ENCODE data around the gene SPTBN1. TPM values are rescaled to one million over a fixed set of nuclear protein-coding genes. Genes with fewer than 3 reads are reported as not detected.

SPTBN1 gene
- total and polyA plus RNA-seq, 7 experiments from 2014 or later = 43.3 to 207 (median 171) TPM

- Histone ChIP-seq H3K27ac (ENCODE audit: low read depth, low read length) (no peak overlapping the region), H3K27me3 (ENCODE audit: control insufficient read depth in 2 of 2, insufficient read depth in 2 of 2, low read length in 2 of 2) (peaks cover 4 to 19% of the 10 kb centered on the region in 2 donors), H3K9me3 (ENCODE audit: control insufficient read depth in 2 of 3, low read length in 3 of 3) (no peaks in the 10 kb centered on the region), H3K4me1 (ENCODE audit: control insufficient read depth in 2 of 2, insufficient read depth in 2 of 2, low read length in 2 of 2) (peaks cover 0 to 6% of the 10 kb centered on the region in 2 donors), H3K4me3 (ENCODE audit: low read length) (no peak overlapping the region), H3K36me3 (ENCODE audit: control insufficient read depth in 2 of 3, insufficient read depth in 3 of 3, low read length in 3 of 3) (no peaks in the 10 kb centered on the region)
- Mint-ChIP-seq H3K27ac (no peak overlapping the region), H3K36me3 (no peaks in the 10 kb centered on the region), H3K27me3 (peaks cover 53 to 65% (median 63%) of the 10 kb centered on the region in 5 donors), H3K4me3 (peak overlapping the region in 2 of 10 donors; percentile 72 to 82), H3K9me3 (peaks cover 0 to 4% (median 0%) of the 10 kb centered on the region in 11 donors), H3K4me1 (peaks cover 0 to 26% (median 18%) of the 10 kb centered on the region in 7 donors)
- CTCF ChIA-PET = no interaction called here
- POLR2A ChIA-PET = no interaction called here
- intact Hi-C loops (cut with micrococcal nuclease) = no loop called here
- ATAC-seq = no peak
- peak in 1 of 9 donors; percentile 23 for DNase-seq
Measured at GRCh38 chr2:54456362-54456611, 160 bp downstream of the SPTBN1 start.

DNA sequence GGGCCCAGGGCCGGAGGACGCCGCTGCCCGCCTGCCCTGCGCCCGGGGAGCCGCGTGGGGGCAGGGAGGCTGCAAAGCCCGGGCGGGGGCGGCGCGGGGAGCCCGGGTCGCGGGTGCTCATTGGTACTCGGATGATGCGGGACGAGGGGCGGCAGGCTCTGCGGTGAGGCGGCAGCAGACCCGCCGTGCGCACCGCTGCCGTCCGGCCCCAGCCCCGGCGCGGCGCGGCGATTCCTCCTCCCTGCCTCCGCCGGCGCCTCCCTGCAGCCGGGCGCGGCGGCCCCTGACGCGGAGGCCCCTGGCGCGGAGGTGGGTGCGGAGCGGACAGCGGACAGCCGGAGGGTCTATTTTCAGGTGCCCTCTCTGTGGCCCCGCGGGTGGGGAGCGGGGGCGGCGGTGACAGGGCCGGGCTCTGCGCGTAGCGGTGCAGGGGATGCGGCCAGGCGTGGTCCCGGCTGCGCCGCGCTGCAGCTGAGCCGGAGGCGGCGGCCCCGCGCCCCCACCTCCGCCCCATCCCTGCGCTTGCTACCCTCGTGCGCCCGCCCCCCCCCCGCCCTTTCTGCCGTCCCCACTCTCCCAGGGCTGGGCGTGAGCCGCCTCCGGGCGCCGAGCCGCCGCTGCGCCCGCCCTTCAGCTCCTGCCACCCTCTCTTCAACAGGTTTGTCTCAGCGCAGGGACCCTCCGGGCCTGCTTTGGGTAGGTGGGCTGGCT, 640 bp downstream of the SPTBN1 start:
- Histone ChIP-seq H3K4me3 (ENCODE audit: low read length) (peak overlapping the region; percentile 50), H3K9me3 (ENCODE audit: control insufficient read depth in 2 of 3, low read length in 3 of 3) (no peaks in the 10 kb centered on the region), H3K27ac (ENCODE audit: low read depth, low read length) (no peak overlapping the region), H3K36me3 (ENCODE audit: control insufficient read depth in 2 of 3, insufficient read depth in 3 of 3, low read length in 3 of 3) (no peaks in the 10 kb centered on the region), H3K27me3 (ENCODE audit: control insufficient read depth in 2 of 2, insufficient read depth in 2 of 2, low read length in 2 of 2) (peaks cover 4 to 19% of the 10 kb centered on the region in 2 donors), H3K4me1 (ENCODE audit: control insufficient read depth in 2 of 2, insufficient read depth in 2 of 2, low read length in 2 of 2) (peaks cover 0 to 6% of the 10 kb centered on the region in 2 donors)
- ChIA-PET CTCF (no interaction called here), POLR2A (no interaction called here)
- Mint-ChIP-seq H3K4me1 (peaks cover 0 to 26% (median 18%) of the 10 kb centered on the region in 7 donors), H3K27ac (no peak overlapping the region), H3K36me3 (no peaks in the 10 kb centered on the region), H3K4me3 (peak overlapping the region; percentile 84 to 95 (median 88)), H3K27me3 (peaks cover 57 to 69% (median 66%) of the 10 kb centered on the region in 5 donors), H3K9me3 (peaks cover 0 to 4% (median 0%) of the 10 kb centered on the region in 11 donors)
- intact Hi-C loops (cut with micrococcal nuclease) = no loop called here
- ATAC-seq = peak; percentile 40
- peak in 2 of 9 donors; percentile 4 to 34 for DNase-seq

GRCh38 chr2:54457323-54458023, 1.3 kb downstream of the SPTBN1 start:
- ChIA-PET CTCF (no interaction called here), POLR2A (no interaction called here)
- H3K4me3 ChIP-seq (ENCODE audit: low read length) = peak overlapping the region; percentile 50
- peak overlapping the region in 2 of 9 donors; percentile 10 to 62 for H3K27ac Mint-ChIP-seq
- H3K4me3 Mint-ChIP-seq = peak overlapping the region; percentile 84 to 95 (median 88)
- H3K27me3 Mint-ChIP-seq = peaks cover 57 to 74% (median 67%) of the 10 kb centered on the region in 5 donors
- H3K9me3 ChIP-seq (ENCODE audit: control insufficient read depth in 2 of 3, low read length in 3 of 3) = no peaks in the 10 kb centered on the region
- peaks cover 0 to 4% (median 0%) of the 10 kb centered on the region in 11 donors for H3K9me3 Mint-ChIP-seq
- peak in 2 of 9 donors; percentile 8 to 20 for DNase-seq
- peaks cover 0 to 26% (median 18%) of the 10 kb centered on the region in 7 donors for H3K4me1 Mint-ChIP-seq
- intact Hi-C loops (cut with micrococcal nuclease) = no loop called here
- H3K36me3 Mint-ChIP-seq = no peaks in the 10 kb centered on the region
- ATAC-seq = peak; percentile 46
- peaks cover 8 to 19% of the 10 kb centered on the region in 2 donors for H3K27me3 ChIP-seq (ENCODE audit: control insufficient read depth in 2 of 2, insufficient read depth in 2 of 2, low read length in 2 of 2)
- H3K27ac ChIP-seq (ENCODE audit: low read depth, low read length) = no peak overlapping the region
- H3K36me3 ChIP-seq (ENCODE audit: control insufficient read depth in 2 of 3, insufficient read depth in 3 of 3, low read length in 3 of 3) = no peaks in the 10 kb centered on the region
- H3K4me1 ChIP-seq (ENCODE audit: control insufficient read depth in 2 of 2, insufficient read depth in 2 of 2, low read length in 2 of 2) = peaks cover 0 to 6% of the 10 kb centered on the region in 2 donors

DNA sequence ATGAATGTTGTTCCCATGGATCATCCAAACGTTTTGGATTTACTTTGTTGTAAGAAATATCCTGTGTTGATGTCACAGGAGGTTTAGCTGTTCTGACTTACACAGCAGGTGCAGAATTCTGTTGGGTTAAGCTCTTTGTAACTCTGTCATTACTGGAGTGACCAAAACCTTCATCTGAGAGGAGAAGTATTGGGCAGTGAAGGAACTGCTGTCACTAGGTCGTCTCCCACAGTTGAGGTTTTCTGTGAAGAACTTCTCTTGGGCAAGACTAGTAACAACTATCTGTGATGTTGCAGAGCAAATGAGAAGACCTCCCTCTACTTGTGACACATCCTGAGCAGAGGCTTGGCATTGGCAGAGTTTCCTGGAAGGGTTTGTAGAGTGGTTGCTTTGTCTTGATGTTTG, 2.9 kb downstream of the SPTBN1 start:
- no peak for ATAC-seq

DNA sequence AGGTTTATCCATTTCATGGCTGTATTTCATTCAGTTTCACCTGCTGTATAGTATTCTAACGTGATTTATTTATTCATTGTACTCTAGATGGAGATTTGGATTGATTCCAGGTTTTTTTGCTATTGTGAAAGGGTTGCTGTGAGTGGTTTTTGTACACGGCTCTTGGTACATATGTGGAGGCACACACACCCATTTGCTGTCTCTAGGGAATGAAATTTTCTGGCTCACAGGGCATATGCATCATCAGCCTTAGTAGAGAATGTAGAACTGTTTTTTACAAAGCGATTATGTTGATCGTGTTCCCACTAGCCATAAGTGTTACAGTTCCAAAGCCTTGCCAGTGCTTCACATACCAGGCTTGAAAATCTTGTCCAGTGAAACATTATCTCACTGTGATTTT, 5.1 kb downstream of the SPTBN1 start:
- no peak overlapping the region for H3K4me3 ChIP-seq (ENCODE audit: low read length)
- no peak overlapping the region for H3K4me3 Mint-ChIP-seq
- H3K4me1 Mint-ChIP-seq = peaks cover 0 to 14% (median 8%) of the 10 kb centered on the region in 7 donors
- ATAC-seq (no peak), DNase-seq (no peak)
- intact Hi-C loops (cut with micrococcal nuclease) = no loop called here
- no peaks in the 10 kb centered on the region for H3K9me3 ChIP-seq (ENCODE audit: control insufficient read depth in 2 of 3, low read length in 3 of 3)
- ChIA-PET POLR2A (no interaction called here), CTCF (no interaction called here)
- H3K9me3 Mint-ChIP-seq = peaks cover 0 to 2% (median 0%) of the 10 kb centered on the region in 11 donors
- peaks cover 51 to 73% (median 59%) of the 10 kb centered on the region in 5 donors for H3K27me3 Mint-ChIP-seq
- H3K4me1 ChIP-seq (ENCODE audit: control insufficient read depth in 2 of 2, insufficient read depth in 2 of 2, low read length in 2 of 2) = peaks cover 0 to 6% of the 10 kb centered on the region in 2 donors
- H3K36me3 Mint-ChIP-seq = no peaks in the 10 kb centered on the region
- no peak overlapping the region for H3K27ac Mint-ChIP-seq
- no peak overlapping the region for H3K27ac ChIP-seq (ENCODE audit: low read depth, low read length)
- no peaks in the 10 kb centered on the region for H3K36me3 ChIP-seq (ENCODE audit: control insufficient read depth in 2 of 3, insufficient read depth in 3 of 3, low read length in 3 of 3)
- H3K27me3 ChIP-seq (ENCODE audit: control insufficient read depth in 2 of 2, insufficient read depth in 2 of 2, low read length in 2 of 2) = peaks cover 8 to 15% of the 10 kb centered on the region in 2 donors

More for the DNA sequence above, 2.9 kb downstream of the SPTBN1 start:
- Mint-ChIP-seq H3K9me3 (peaks cover 0 to 4% (median 0%) of the 10 kb centered on the region in 11 donors), H3K4me1 (peaks cover 0 to 26% (median 18%) of the 10 kb centered on the region in 7 donors), H3K4me3 (peak overlapping the region in 1 of 10 donors; percentile 16), H3K27ac (no peak overlapping the region), H3K36me3 (no peaks in the 10 kb centered on the region), H3K27me3 (peaks cover 64 to 81% (median 71%) of the 10 kb centered on the region in 5 donors)
- ChIA-PET CTCF (no interaction called here), POLR2A (no interaction called here)
- intact Hi-C loops (cut with micrococcal nuclease) = no loop called here
- Histone ChIP-seq H3K27ac (ENCODE audit: low read depth, low read length) (no peak overlapping the region), H3K4me3 (ENCODE audit: low read length) (no peak overlapping the region), H3K36me3 (ENCODE audit: control insufficient read depth in 2 of 3, insufficient read depth in 3 of 3, low read length in 3 of 3) (no peaks in the 10 kb centered on the region), H3K27me3 (ENCODE audit: control insufficient read depth in 2 of 2, insufficient read depth in 2 of 2, low read length in 2 of 2) (peaks cover 8 to 19% of the 10 kb centered on the region in 2 donors), H3K4me1 (ENCODE audit: control insufficient read depth in 2 of 2, insufficient read depth in 2 of 2, low read length in 2 of 2) (peaks cover 0 to 6% of the 10 kb centered on the region in 2 donors), H3K9me3 (ENCODE audit: control insufficient read depth in 2 of 3, low read length in 3 of 3) (no peaks in the 10 kb centered on the region)
- DNase-seq = no peak

DNA sequence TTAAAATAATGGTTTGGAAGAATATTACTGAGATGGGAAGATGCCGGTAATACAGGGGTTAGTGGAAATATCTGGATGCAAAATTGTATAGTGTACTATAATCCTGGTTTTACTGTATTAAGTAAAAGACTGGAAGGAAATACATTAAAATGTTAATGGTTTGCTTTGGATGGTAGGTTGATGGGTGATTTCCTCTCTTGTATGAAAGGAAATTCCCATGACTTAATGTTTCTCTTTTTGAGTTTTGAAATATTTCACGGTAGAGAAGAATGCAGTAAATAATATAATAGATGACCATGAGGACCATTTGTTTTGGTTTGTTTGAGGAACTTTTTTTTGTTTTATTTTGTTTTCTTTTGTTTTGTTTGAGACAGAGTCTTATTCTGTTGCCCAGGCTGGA, 8.2 kb downstream of the SPTBN1 start:
- Histone ChIP-seq H3K36me3 (ENCODE audit: control insufficient read depth in 2 of 3, insufficient read depth in 3 of 3, low read length in 3 of 3) (no peaks in the 10 kb centered on the region), H3K4me1 (ENCODE audit: control insufficient read depth in 2 of 2, insufficient read depth in 2 of 2, low read length in 2 of 2) (no peaks in the 10 kb centered on the region), H3K9me3 (ENCODE audit: control insufficient read depth in 2 of 3, low read length in 3 of 3) (no peaks in the 10 kb centered on the region), H3K27ac (ENCODE audit: low read depth, low read length) (no peak overlapping the region), H3K4me3 (ENCODE audit: low read length) (no peak overlapping the region), H3K27me3 (ENCODE audit: control insufficient read depth in 2 of 2, insufficient read depth in 2 of 2, low read length in 2 of 2) (peaks cover 3 to 4% of the 10 kb centered on the region in 2 donors)
- peaks cover 33 to 58% (median 39%) of the 10 kb centered on the region in 5 donors for H3K27me3 Mint-ChIP-seq
- H3K36me3 Mint-ChIP-seq = no peaks in the 10 kb centered on the region
- POLR2A ChIA-PET = no interaction called here
- intact Hi-C loops (cut with micrococcal nuclease) = no loop called here
- DNase-seq = no peak
- CTCF ChIA-PET = no interaction called here
- no peak overlapping the region for H3K4me3 Mint-ChIP-seq
- H3K4me1 Mint-ChIP-seq = no peaks in the 10 kb centered on the region
- H3K9me3 Mint-ChIP-seq = no peaks in the 10 kb centered on the region
- ATAC-seq = no peak
- no peak overlapping the region for H3K27ac Mint-ChIP-seq

Data from naive thymus-derived CD4-positive, alpha-beta T cell (primary cell).